ENCODE measurements around the gene PDGFRB. TPM values are rescaled to one million over a fixed set of nuclear protein-coding genes. Genes with fewer than 3 reads are reported as not detected.

PDGFRB gene
- total RNA-seq, 4 donors from 2014 or later, result 171 to 354 (median 217) TPM

- DNase-seq (ENCODE audit: low spot score in 2 of 2), result no peak
- no peaks in the 10 kb centered on the region for H3K9me3 ChIP-seq
- H3K4me1 ChIP-seq, result peaks cover 0 to 86% (median 23%) of the 10 kb centered on the region in 4 donors
- H3K36me3 ChIP-seq, result peaks cover 0 to 91% (median 0%) of the 10 kb centered on the region in 3 donors
- TF ChIP-seq EP300 (IDR thresholded peaks at IDR 0.05) (no peak), POLR2A (IDR thresholded peaks at IDR 0.05) (no peak), CTCF (IDR thresholded peaks at IDR 0.05) (no peak)
- WGBS, 2 donors, result 70 to 81% methylated on average over 21 to 22 of the region's 22 CpGs
- no peaks in the 10 kb centered on the region for H3K27me3 ChIP-seq
- H3K27ac ChIP-seq, result peak overlapping the region in 3 of 4 donors; percentile 24 to 97 (median 77)
- no peak overlapping the region for H3K4me3 ChIP-seq
Observed at GRCh38 chr5:150132740-150133139, 22.9 kb downstream of the PDGFRB start.

GRCh38 chr5:150131978-150132694, 23.5 kb downstream of the PDGFRB start:
- Histone ChIP-seq H3K4me1 (peaks cover 0 to 80% (median 17%) of the 10 kb centered on the region in 4 donors), H3K9me3 (no peaks in the 10 kb centered on the region), H3K36me3 (peaks cover 0 to 95% (median 0%) of the 10 kb centered on the region in 3 donors), H3K27me3 (no peaks in the 10 kb centered on the region), H3K4me3 (no peak overlapping the region), H3K27ac (peak overlapping the region; percentile 24 to 97 (median 54))
- TF ChIP-seq EP300 (IDR thresholded peaks at IDR 0.05), result peak in 1 of 2 donors; percentile 33
- no peak for TF ChIP-seq CTCF (IDR thresholded peaks at IDR 0.05)
- 30 to 59% methylated on average over 9 to 12 of the region's 12 CpGs for WGBS, 2 donors
- peak; percentile 51 to 55 for DNase-seq (ENCODE audit: low spot score in 2 of 2)

- H3K27ac ChIP-seq, result peak overlapping the region in 3 of 4 donors; percentile 32 to 97 (median 77)
- 83 to 87% methylated on average over 4 of the region's 4 CpGs for WGBS, 2 donors
- DNase-seq (ENCODE audit: low spot score in 2 of 2), result no peak
- H3K36me3 ChIP-seq, result peaks cover 0 to 95% (median 0%) of the 10 kb centered on the region in 3 donors
- no peak for TF ChIP-seq POLR2A (IDR thresholded peaks at IDR 0.05)
- no peak overlapping the region for H3K4me3 ChIP-seq
- H3K4me1 ChIP-seq, result peaks cover 0 to 73% (median 12%) of the 10 kb centered on the region in 4 donors
- no peaks in the 10 kb centered on the region for H3K27me3 ChIP-seq
- H3K9me3 ChIP-seq, result no peaks in the 10 kb centered on the region
Observed at GRCh38 chr5:150131461-150131860, 24.2 kb downstream of the PDGFRB start.

- DNase-seq (ENCODE audit: low spot score in 2 of 2), result no peak
- Histone ChIP-seq H3K27ac (peak overlapping the region in 3 of 4 donors; percentile 13 to 97 (median 60)), H3K27me3 (no peaks in the 10 kb centered on the region), H3K36me3 (peaks cover 0 to 96% (median 2%) of the 10 kb centered on the region in 3 donors), H3K4me1 (peaks cover 0 to 65% (median 12%) of the 10 kb centered on the region in 4 donors), H3K4me3 (no peak overlapping the region), H3K9me3 (no peaks in the 10 kb centered on the region)
- whole genome bisulfite sequencing, 2 donors, result 61 to 67% methylated on average over 8 of the region's 8 CpGs
- TF ChIP-seq EP300 (IDR thresholded peaks at IDR 0.05) (no peak), POLR2A (IDR thresholded peaks at IDR 0.05) (no peak), CTCF (IDR thresholded peaks at IDR 0.05) (no peak)
Observed at GRCh38 chr5:150130493-150130922, 25.1 kb downstream of the PDGFRB start.

GRCh38 chr5:150129813-150130492, 25.7 kb downstream of the PDGFRB start:
- H3K9me3 ChIP-seq, result no peaks in the 10 kb centered on the region
- H3K27ac ChIP-seq, result peak overlapping the region in 3 of 4 donors; percentile 13 to 97 (median 60)
- peaks cover 0 to 96% (median 2%) of the 10 kb centered on the region in 3 donors for H3K36me3 ChIP-seq
- peaks cover 0 to 59% (median 12%) of the 10 kb centered on the region in 4 donors for H3K4me1 ChIP-seq
- no peaks in the 10 kb centered on the region for H3K27me3 ChIP-seq
- DNase-seq (ENCODE audit: low spot score in 2 of 2), result peak; percentile 72 to 85
- 26 to 31% methylated on average over 19 to 24 of the region's 25 CpGs for WGBS, 2 donors
- TF ChIP-seq EP300 (IDR thresholded peaks at IDR 0.05) (peak in 1 of 2 donors; percentile 66), POLR2A (IDR thresholded peaks at IDR 0.05) (no peak), CTCF (IDR thresholded peaks at IDR 0.05) (peak; percentile 90 to 98 (median 96))
- no peak overlapping the region for H3K4me3 ChIP-seq
